Activated CD8-positive, alpha-beta memory T cell treated with anti-CD3 and anti-CD28 coated beads, Interleukin-2, amount 50 U/mL, for 24 hours (primary cell): ENCODE measurements around the gene RGS6.
A peak's percentile ranks its signal among the peaks of the same experiment; 100 is the strongest.

Source experiments
- DNase-seq: peaks from one replicate; pipeline ENCODE4 v3.0.0-alpha.2; 2020; ENCODE audit errors: extremely low read depth

RGS6 gene

GRCh38 chr14:72402377-72402772 is 470.1 kb downstream of the RGS6 start:
- DNase-seq = no peak

- DNase-seq = no peak
Measured at GRCh38 chr14:72404106-72404774, 472.0 kb downstream of the RGS6 start.

- DNase-seq = no peak
Measured at GRCh38 chr14:72404998-72405397, 472.8 kb downstream of the RGS6 start.

GRCh38 chr14:72408020-72408419 is 475.8 kb downstream of the RGS6 start:
- DNase-seq = no peak

- no peak for DNase-seq
Measured at GRCh38 chr14:72409047-72409446, 476.8 kb downstream of the RGS6 start.

GRCh38 chr14:72416081-72416849 is 484.0 kb downstream of the RGS6 start:
- DNase-seq = no peak

GRCh38 chr14:72416892-72417291 is 484.7 kb downstream of the RGS6 start:
- no peak for DNase-seq

- no peak for DNase-seq
Measured at GRCh38 chr14:72418806-72419205, 486.6 kb downstream of the RGS6 start.

GRCh38 chr14:72419226-72419775 is 487.1 kb downstream of the RGS6 start:
- no peak for DNase-seq

- peak; percentile 59 for DNase-seq
Measured at GRCh38 chr14:72420749-72421474, 488.7 kb downstream of the RGS6 start.

GRCh38 chr14:72423957-72424356 is 491.7 kb downstream of the RGS6 start:
- DNase-seq = no peak

- no peak for DNase-seq
Measured at GRCh38 chr14:72430457-72430856, 498.2 kb downstream of the RGS6 start.

GRCh38 chr14:72432748-72433147 is 500.5 kb downstream of the RGS6 start:
- no peak for DNase-seq

GRCh38 chr14:72433511-72433910 is 501.3 kb downstream of the RGS6 start:
- DNase-seq = no peak

GRCh38 chr14:72434856-72435255 is 502.6 kb downstream of the RGS6 start:
- no peak for DNase-seq

GRCh38 chr14:72439707-72440106 is 507.5 kb downstream of the RGS6 start:
- no peak for DNase-seq

- DNase-seq = no peak
Measured at GRCh38 chr14:72443256-72443655, 511.0 kb downstream of the RGS6 start.

- DNase-seq = no peak
Measured at GRCh38 chr14:72443991-72444441, 511.8 kb downstream of the RGS6 start.

- no peak for DNase-seq
Measured at GRCh38 chr14:72444701-72445100, 512.5 kb downstream of the RGS6 start.

GRCh38 chr14:72448212-72448611 is 516.0 kb downstream of the RGS6 start:
- DNase-seq = no peak

GRCh38 chr14:72450473-72451044 is 518.3 kb downstream of the RGS6 start:
- no peak for DNase-seq
